Kidney epithelial cell (primary cell): ENCODE results near the gene SNRNP70. TPM values are rescaled to one million over a fixed set of nuclear protein-coding genes. Genes with fewer than 3 reads are reported as not detected.

ENCODE experiments used
- DNase-seq: peaks from one replicate; pipeline ENCODE4 v3.0.0-alpha.2; 2010; ENCODE audit warnings: low read depth
- H3K27me3 ChIP-seq: 2 replicates; pipeline ENCODE4 v1.6.0; 2011; ENCODE audit warnings: low read length; ENCODE audit not compliant: control insufficient read depth, insufficient read depth
- H3K36me3 ChIP-seq: 2 replicates; pipeline ENCODE4 v1.5.1; 2011; ENCODE audit warnings: low read length; ENCODE audit not compliant: control insufficient read depth, insufficient read depth
- H3K4me3 ChIP-seq: 2 replicates; pipeline ENCODE4 v1.5.1; 2011; ENCODE audit warnings: low read depth, mild to moderate bottlenecking, control low read depth, low read length
- CTCF ChIP-seq: IDR thresholded peaks from 2 replicates; pipeline ENCODE4 v1.5.1; 2011; ENCODE audit warnings: mild to moderate bottlenecking, moderate library complexity, low read length, control low read depth, inconsistent platforms; ENCODE audit not compliant: insufficient read depth, poor library complexity, severe bottlenecking
- total RNA-seq: library from RNA; depleted of rRNA; stranded (reverse); fragments of >200 nt; gene quantifications from 2 replicates; pipeline ENCODE4 v1.2.3, GENCODE V29; 2015

SNRNP70 gene
- total RNA-seq, 1 donor from 2014 or later: 108 TPM

- TF ChIP-seq CTCF: no peak
- DNase-seq: no peak
- Histone ChIP-seq H3K27me3 (peaks cover 29% of the 10 kb centered on the region), H3K36me3 (no peaks in the 10 kb centered on the region), H3K4me3 (peak overlapping the region; percentile 59)
Observed at GRCh38 chr19:49150106-49150943, 65.1 kb downstream of the SNRNP70 start.

- peaks cover 35% of the 10 kb centered on the region for H3K27me3 ChIP-seq
- no peaks in the 10 kb centered on the region for H3K36me3 ChIP-seq
- TF ChIP-seq CTCF: no peak
- H3K4me3 ChIP-seq: peak overlapping the region; percentile 59
- no peak for DNase-seq
Observed at GRCh38 chr19:49150944-49151243, 65.6 kb downstream of the SNRNP70 start.

- no peak overlapping the region for H3K4me3 ChIP-seq
- H3K27me3 ChIP-seq: peaks cover 38% of the 10 kb centered on the region
- no peak for DNase-seq
- no peaks in the 10 kb centered on the region for H3K36me3 ChIP-seq
- TF ChIP-seq CTCF: no peak
Observed at GRCh38 chr19:49151267-49152118, 66.2 kb downstream of the SNRNP70 start.

- TF ChIP-seq CTCF: no peak
- DNase-seq: no peak
- Histone ChIP-seq H3K27me3 (peaks cover 36% of the 10 kb centered on the region), H3K4me3 (no peak overlapping the region), H3K36me3 (no peaks in the 10 kb centered on the region)
Observed at GRCh38 chr19:49152119-49152550, 66.9 kb downstream of the SNRNP70 start.

- DNase-seq: no peak
- H3K27me3 ChIP-seq: peaks cover 31% of the 10 kb centered on the region
- no peak for TF ChIP-seq CTCF
- no peaks in the 10 kb centered on the region for H3K36me3 ChIP-seq
- no peak overlapping the region for H3K4me3 ChIP-seq
Observed at GRCh38 chr19:49153167-49153809, 68.0 kb downstream of the SNRNP70 start.
